Panc1 (cell line): Measurements from ENCODE around the gene UPF2. TPM values are rescaled to one million over a fixed set of nuclear protein-coding genes. Genes with fewer than 3 reads are reported as not detected.

Experiments used
- ATAC-seq: fragments of 200-7000 bp; cut with Tn5 transposase; 2 replicates; pipeline ENCODE4 v1.9.1; 2020; ENCODE audit warnings: mild to moderate bottlenecking, moderate library complexity
- BruUV-seq: library from RNA; stranded (reverse); fragments of 400-500 nt; replicated peaks from 2 replicates; lab custom pipeline; 2021; lab: Mats Ljungman, UMichigan
- CTCF ChIA-PET: fragments of 300-600 bp; sonication (Branson Sonifier 250); formaldehyde crosslinking; loops from one replicate; lab custom pipeline; 2022; ENCODE audit warnings: antibody characterized with exemption; lab: Charles Lee
- POLR2A ChIA-PET: fragments of 300-600 bp; sonication (Branson Sonifier 250); formaldehyde crosslinking; loops from one replicate; lab custom pipeline; 2022; ENCODE audit warnings: antibody characterized with exemption; lab: Charles Lee
- DNase-seq: peaks from one replicate; pipeline ENCODE4 v3.0.0-alpha.2; 2010; ENCODE audit warnings: low read depth, low spot score
- H3K27ac ChIP-seq: 2 replicates; pipeline ENCODE4 v1.5.1; 2011; ENCODE audit warnings: mild to moderate bottlenecking, low read length, inconsistent platforms
- H3K27me3 ChIP-seq: fragments of 200-500 bp; sonication (Bioruptor generic); 2 replicates; pipeline ENCODE4 v1.6.0; 2014; ENCODE audit warnings: low read length, inconsistent platforms; ENCODE audit not compliant: control insufficient read depth, insufficient read depth
- H3K36me3 ChIP-seq: fragments of 200-500 bp; sonication (Bioruptor generic); 2 replicates; pipeline ENCODE4 v1.5.1; 2014; ENCODE audit warnings: inconsistent platforms, mild to moderate bottlenecking, low read length, moderate library complexity; ENCODE audit not compliant: control insufficient read depth, insufficient read depth
- H3K4me1 ChIP-seq: 2 replicates; pipeline ENCODE4 v1.5.1; 2011; ENCODE audit warnings: inconsistent platforms, mild to moderate bottlenecking, low read length, moderate library complexity; ENCODE audit not compliant: control insufficient read depth, insufficient read depth
- H3K4me3 ChIP-seq, 2 experiments: 2 replicates each; pipeline ENCODE4 v1.5.1; 2011 to 2012; ENCODE audit warnings: low read depth in 2 of 2, low read length in 2 of 2, mild to moderate bottlenecking in 2 of 2, inconsistent platforms in 1 of 2, moderate library complexity in 1 of 2
- H3K9me3 ChIP-seq: fragments of 200-500 bp; sonication (Bioruptor generic); 2 replicates; pipeline ENCODE4 v1.5.1; 2014; ENCODE audit warnings: low read depth, mild to moderate bottlenecking, inconsistent platforms, low read length, moderate library complexity; ENCODE audit not compliant: control insufficient read depth, insufficient read depth
- CTCF ChIP-seq: fragments of 450-650 bp; IDR thresholded peaks from 2 replicates; pipeline ENCODE4 v1.5.1; 2017; ENCODE audit warnings: mild to moderate bottlenecking
- POLR2AphosphoS5 ChIP-seq: IDR thresholded peaks from 2 replicates; pipeline ENCODE4 v1.6.1; 2012; ENCODE audit warnings: mild to moderate bottlenecking, low read depth, low read length, moderate library complexity
- REST ChIP-seq, 2 experiments: IDR thresholded peaks; 2 replicates each; pipeline ENCODE4 v1.6.1; 2011 to 2012; ENCODE audit warnings: low read depth in 2 of 2, control low read depth in 1 of 2, low read length in 1 of 2, mild to moderate bottlenecking in 1 of 2, moderate library complexity in 1 of 2; ENCODE audit not compliant: insufficient read depth in 1 of 2
- SIN3A ChIP-seq: IDR thresholded peaks from 2 replicates; pipeline ENCODE4 v1.6.1; 2012; ENCODE audit warnings: low read depth, mild to moderate bottlenecking, low read length, moderate library complexity, borderline replicate concordance; ENCODE audit not compliant: insufficient read depth
- TCF7L2 ChIP-seq: IDR thresholded peaks from 2 replicates; pipeline ENCODE4 v1.6.1; 2011; ENCODE audit warnings: mild to moderate bottlenecking, low read depth, low read length, inconsistent platforms
- in situ Hi-C: cut with HindIII; loops from 2 replicates; pipeline ENCODE4 v1.10.0; 2016; ENCODE audit warnings: low sequenced_read_pairs, low pct_unique_long_range_greater_than_20kb
- intact Hi-C: fragments of 100-400 bp; cut with micrococcal nuclease; formaldehyde crosslinking; loops from one replicate; pipeline ENCODE4 v1.10.0; 2022; ENCODE audit not compliant: unreplicated experiment
- total RNA-seq: library from RNA; stranded (reverse); gene quantifications from one replicate; pipeline ENCODE4 v1.2.1, GENCODE V29; 2021; ENCODE audit not compliant: unreplicated experiment

The UPF2 gene
- total RNA-seq, 1 experiment from 2014 or later: 19.1 TPM

- H3K9me3 ChIP-seq: no peaks in the 10 kb centered on the region
- ATAC-seq (no peak), DNase-seq (no peak)
- TF ChIP-seq REST (IDR thresholded peaks at IDR 0.05; ENCODE audit: insufficient read depth in 1 of 2, low read depth in 2 of 2, low read length in 1 of 2) (no peak), SIN3A (no peak), CTCF (no peak), TCF7L2 (no peak), POLR2AphosphoS5 (no peak)
- H3K4me3 ChIP-seq: no peak overlapping the region
- ChIA-PET POLR2A (interaction anchor here (0.5 to 0.6 kb wide), 2 partner anchors 80 to 271 kb away, joined by 3 read pairs; no protein-coding TSS in a partner anchor), CTCF (no interaction called here)
- H3K27me3 ChIP-seq: no peaks in the 10 kb centered on the region
- BruUV-seq: no TSS peak
- H3K4me1 ChIP-seq: peaks cover 5% of the 10 kb centered on the region
- intact Hi-C loops (no loop called here), in situ Hi-C loops (no loop called here)
- H3K36me3 ChIP-seq: no peaks in the 10 kb centered on the region
- H3K27ac ChIP-seq: no peak overlapping the region
Measured at GRCh38 chr10:11877591-11877905, 165.1 kb downstream of the UPF2 start.

GRCh38 chr10:11876805-11877590 lies 165.6 kb downstream of the UPF2 start:
- CTCF ChIA-PET: no interaction called here
- TF ChIP-seq CTCF (no peak), SIN3A (no peak), TCF7L2 (no peak)
- Histone ChIP-seq H3K9me3 (no peaks in the 10 kb centered on the region), H3K4me1 (peaks cover 5% of the 10 kb centered on the region), H3K36me3 (no peaks in the 10 kb centered on the region), H3K27me3 (no peaks in the 10 kb centered on the region), H3K4me3 (no peak overlapping the region), H3K27ac (no peak overlapping the region)
- intact Hi-C loops (no loop called here), in situ Hi-C loops (no loop called here)
- BruUV-seq: no TSS peak
- POLR2A ChIA-PET: interaction anchor here (0.5 to 0.6 kb wide), 2 partner anchors 80 to 271 kb away, joined by 3 read pairs; no protein-coding TSS in a partner anchor
- ATAC-seq (no peak), DNase-seq (no peak)
